ENCODE measurements around the gene PPP1R7.
"Not testable (repeated sequence)": the region's sequence is repeated elsewhere in the genome, so short reads cannot be mapped to it uniquely, and the experiment has no call there.

Gene PPP1R7, protein sequence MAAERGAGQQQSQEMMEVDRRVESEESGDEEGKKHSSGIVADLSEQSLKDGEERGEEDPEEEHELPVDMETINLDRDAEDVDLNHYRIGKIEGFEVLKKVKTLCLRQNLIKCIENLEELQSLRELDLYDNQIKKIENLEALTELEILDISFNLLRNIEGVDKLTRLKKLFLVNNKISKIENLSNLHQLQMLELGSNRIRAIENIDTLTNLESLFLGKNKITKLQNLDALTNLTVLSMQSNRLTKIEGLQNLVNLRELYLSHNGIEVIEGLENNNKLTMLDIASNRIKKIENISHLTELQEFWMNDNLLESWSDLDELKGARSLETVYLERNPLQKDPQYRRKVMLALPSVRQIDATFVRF

DNA sequence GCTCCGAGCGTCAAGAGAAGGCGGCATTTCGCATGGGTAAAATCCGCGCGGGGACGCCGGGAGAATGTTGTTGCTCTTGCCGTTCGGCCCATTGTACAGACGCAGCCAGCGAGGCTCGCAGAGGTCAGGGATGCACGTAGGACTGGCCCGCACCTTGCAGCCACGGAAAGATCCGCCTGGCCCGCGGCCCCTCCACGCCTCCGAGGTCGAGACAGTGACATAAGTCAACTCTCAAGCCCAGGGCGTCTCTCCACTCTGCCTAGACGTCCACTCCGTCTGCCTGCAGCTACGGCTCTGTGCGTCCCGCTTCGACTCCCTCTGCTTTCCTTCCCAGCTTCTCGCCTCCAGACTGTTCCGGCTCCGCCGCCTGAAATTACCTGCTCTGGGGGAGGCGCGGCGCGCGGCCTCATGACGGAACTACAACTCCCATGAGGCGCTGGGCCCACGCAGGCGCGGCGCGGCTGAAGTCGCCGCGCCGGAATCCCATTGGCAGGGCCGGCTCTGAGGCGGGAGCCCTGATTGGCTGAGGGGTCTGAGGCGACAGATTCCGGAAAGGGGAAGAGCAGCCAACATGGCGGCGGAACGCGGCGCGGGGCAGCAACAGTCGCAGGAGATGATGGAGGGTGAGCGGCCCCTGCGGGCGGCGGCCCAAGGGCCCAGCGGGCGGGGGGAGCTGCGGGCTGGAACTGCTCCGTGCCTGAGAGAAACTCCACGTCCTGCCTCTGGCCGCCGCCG lies at the start of gene PPP1R7:
PPP1R7 (plus strand) TSS at position 543 of the 735 bp plus-strand sequence; CDS start at position 572, 29 bp downstream.
- peak; percentile 74 for TF ChIP-seq POLR2A (IDR thresholded peaks at IDR 0.05; ENCODE audit: low read depth, low read length)
- FAIRE-seq (no peak), DNase-seq (ENCODE audit: insufficient read length, low spot score) (peak; percentile 99)

DNA sequence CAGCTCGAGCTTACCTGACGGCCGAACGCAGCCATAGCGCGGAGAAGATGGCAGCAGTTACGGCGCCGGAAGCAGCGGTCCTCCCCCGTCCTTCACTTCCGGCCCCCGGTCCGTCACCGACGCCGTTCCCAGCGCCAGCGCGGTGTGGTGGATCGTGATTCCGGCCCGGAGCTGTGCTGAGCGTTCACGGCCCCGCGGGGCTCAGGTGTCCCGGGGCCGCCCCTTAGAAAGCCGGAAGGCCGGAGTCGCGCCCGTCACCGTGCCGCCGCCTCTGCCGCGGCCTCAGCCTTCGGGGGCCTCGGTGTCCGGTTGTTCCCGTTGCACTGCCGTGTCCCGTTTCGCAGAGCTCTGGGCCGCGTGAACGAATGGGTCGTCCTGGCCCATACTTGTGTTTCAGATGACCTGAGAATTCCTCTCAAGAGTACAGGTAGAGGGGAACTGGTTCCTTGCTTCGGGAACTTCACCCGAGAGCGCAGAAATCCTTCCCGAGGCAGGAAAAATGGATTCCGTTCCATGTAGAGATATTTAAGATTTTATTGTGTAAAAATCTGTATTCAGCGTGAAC lies 47.9 kb upstream of the PPP1R7 start, which contains the start of gene MTERF4:
MTERF4 (minus strand) TSS at position 49 of the 565 bp plus-strand sequence; CDS start at position 35, 14 bp downstream.
- peak; percentile 85 for DNase-seq (ENCODE audit: insufficient read length, low spot score)
- no peak for FAIRE-seq
- TF ChIP-seq POLR2A (IDR thresholded peaks at IDR 0.05; ENCODE audit: low read depth, low read length): peak; percentile 75

DNA sequence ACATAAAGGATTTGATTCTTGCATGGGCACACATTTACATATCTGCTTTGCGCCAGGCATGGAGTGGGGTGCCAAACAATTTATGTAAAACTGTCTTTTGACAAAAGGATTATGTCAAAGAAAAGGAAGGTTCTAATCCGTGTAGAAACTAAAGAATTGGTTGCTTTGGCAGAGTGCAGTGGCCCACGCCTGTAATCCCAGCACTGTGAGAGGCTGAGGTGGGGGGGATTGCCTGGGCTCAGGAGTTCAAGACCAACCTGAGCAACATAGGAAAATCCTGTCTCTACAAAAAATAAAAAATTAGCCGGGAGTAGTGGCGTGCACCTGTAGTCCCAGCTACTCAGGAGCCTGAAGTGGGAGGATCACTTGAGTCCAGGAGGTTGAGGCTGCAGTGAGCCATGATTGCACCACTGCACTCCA lies 47.1 kb upstream of the PPP1R7 start:
- no peak for DNase-seq (ENCODE audit: insufficient read length, low spot score)
- FAIRE-seq: no peak
- TF ChIP-seq POLR2A (IDR thresholded peaks at IDR 0.05; ENCODE audit: low read depth, low read length): no peak

DNA sequence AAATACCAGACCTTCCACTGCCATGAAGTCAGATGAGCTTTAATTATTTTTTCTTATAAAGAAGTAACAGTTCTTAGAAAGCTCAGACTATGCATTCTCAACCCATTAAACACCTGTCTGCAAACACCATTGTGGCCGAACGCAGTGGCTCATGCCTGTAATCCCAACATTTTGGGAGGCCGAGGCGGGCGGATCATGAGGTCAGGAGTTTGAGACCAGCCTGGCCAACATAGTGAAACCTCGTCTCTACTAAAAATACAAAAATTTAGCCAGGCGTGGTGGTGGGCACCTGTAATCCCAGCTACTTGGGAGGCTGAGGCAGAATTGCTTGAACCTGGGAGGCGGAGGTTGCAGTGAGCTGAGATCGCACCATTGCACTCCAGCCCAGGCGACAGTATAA lies 45.7 kb upstream of the PPP1R7 start:
- not testable (repeated sequence) for DNase-seq (ENCODE audit: insufficient read length, low spot score); FAIRE-seq

DNA sequence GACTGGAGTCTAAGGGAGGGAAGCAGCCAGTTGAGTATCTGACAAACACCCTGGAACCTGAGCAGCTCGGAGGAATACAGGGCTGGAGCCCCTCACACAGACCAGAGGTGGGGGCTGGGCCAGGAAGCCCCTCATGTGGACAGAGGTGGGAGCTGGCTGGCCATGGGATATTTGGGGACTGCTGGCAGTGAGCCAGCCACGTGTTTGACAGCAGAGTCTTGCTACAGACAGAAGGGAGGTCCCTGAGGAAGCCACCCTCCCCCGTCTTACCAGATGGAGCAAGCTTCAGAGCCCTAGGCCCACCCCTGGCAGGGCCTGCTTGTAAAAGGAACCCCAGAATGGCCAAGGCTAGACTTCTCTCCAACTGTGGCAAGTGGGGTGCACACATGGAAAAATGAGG lies 44.6 kb upstream of the PPP1R7 start:
- no peak for TF ChIP-seq POLR2A (IDR thresholded peaks at IDR 0.05; ENCODE audit: low read depth, low read length)
- no peak for FAIRE-seq
- DNase-seq (ENCODE audit: insufficient read length, low spot score): no peak

DNA sequence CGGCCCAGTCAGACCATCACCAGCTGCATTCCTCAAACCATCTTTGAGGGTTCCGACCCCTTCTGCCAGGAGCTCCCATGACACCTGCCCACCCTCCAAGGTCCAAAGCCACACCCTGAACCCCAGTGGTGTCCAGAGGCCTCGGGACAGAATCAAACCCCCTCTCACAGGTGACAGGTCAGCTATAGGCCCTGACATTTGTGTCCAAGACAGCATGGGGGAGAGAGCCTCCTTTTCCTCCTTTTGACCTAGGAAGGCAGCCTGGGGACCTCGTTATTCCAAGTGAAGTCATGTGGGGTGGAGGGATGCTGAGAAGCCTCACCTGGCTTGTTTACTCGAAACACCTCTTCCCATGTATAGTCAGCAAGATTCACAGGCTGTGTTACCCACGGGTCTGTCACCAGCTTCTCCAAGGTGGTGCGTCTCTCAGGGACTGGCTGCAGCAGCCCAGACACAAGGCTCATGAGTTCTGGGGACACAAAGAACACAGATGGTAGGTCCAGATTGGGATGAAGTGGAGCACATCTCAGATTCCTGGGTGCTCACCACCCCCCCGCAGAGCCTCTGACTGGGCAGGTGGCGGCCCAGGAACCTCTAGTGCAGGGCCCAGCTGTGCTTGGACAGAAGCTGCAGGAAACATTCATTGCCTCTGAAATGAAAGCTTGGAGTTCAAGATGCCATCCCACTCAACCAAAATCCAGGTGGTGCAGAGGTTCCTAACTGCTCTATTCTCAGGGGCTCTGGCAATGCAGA lies 43.1 kb upstream of the PPP1R7 start:
- no peak for TF ChIP-seq POLR2A (IDR thresholded peaks at IDR 0.05; ENCODE audit: low read depth, low read length)
- no peak for DNase-seq (ENCODE audit: insufficient read length, low spot score)
- no peak for FAIRE-seq

DNA sequence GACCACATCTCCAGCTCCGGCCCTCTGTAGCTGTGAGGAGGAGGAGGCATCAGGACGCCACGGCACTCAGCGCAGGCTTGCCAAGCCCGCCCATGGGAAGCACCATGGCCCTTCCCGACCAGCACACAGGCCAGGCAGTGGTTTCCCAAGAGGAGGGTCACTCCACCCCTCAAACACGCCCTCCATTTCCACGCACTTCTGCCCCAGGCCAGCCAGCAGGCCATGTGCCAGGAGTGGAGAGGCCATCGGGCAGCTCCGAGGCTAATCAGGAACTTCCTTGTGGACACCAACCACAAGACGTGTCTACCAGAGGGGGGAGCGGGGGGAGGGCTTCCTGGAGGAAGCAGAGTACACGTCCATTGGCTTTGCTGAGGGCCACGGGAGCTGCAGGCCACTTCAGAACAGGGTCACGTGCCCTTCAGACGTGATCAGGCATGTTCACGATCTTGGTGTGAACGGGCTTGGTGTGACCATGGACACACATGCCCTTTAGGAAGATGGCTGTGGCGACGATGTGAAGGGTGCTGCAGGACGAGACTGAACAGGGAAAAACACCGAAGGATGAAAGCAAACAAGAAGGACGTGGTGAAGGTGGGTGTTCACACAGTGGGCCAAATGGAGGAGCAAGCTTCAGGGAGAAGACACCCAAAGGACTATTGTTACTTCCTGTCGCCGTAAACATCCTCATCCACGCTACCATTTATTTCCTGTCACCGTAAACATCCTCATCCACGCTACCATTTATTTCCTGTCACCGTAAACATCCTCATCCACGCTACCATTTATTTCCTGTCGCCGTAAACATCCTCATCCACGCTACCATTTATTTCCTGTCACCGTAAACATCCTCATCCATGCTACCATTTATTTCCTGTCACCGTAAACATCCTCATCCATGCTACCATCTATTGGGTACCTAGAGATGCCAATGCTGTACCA lies 41.7 kb upstream of the PPP1R7 start:
- no peak for DNase-seq (ENCODE audit: insufficient read length, low spot score)
- TF ChIP-seq POLR2A (IDR thresholded peaks at IDR 0.05; ENCODE audit: low read depth, low read length): no peak
- FAIRE-seq: no peak

DNA sequence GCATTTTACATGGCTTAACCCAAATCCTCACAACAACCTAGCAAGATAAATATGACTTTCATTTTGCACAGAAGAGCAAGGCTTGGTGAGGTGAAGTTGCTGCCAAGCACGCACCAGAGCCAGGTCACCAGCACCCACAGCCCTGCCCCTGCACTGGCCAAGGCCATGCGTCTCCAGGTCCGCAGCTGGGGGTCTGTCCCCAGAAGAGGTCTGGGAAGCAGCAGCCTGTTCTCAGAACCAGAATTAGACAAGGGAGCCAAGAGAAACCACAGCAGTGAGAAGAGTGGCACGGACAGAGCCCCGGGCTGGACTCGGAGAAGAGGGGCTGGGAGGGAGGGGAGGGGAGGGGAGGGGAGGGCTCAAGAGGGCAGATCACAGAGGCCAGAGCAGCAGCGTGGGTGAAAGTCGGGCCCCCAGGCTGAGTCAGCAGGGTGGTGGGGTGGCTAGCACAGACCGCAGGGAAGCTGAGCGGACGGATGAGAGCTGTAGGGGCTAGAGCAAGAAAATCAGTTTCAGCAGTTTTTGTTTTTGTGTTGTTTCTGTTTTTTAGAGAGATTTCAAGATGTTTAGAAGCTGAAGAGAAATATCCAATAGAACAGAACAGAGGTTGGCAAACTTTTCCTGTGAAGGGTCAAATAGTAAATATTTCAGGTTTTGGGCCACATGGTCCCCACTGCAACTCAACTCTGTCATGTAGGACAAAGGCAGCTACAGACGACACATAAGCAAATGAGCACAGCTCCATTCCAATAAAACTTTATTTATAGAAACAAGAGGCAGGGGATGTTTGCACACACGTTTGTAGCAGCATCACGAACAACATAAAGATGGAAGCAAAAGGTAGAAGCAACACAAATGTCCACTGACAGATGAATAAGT lies 40.8 kb upstream of the PPP1R7 start:
- TF ChIP-seq POLR2A (IDR thresholded peaks at IDR 0.05; ENCODE audit: low read depth, low read length): no peak
- DNase-seq (ENCODE audit: insufficient read length, low spot score): no peak
- FAIRE-seq: no peak

DNA sequence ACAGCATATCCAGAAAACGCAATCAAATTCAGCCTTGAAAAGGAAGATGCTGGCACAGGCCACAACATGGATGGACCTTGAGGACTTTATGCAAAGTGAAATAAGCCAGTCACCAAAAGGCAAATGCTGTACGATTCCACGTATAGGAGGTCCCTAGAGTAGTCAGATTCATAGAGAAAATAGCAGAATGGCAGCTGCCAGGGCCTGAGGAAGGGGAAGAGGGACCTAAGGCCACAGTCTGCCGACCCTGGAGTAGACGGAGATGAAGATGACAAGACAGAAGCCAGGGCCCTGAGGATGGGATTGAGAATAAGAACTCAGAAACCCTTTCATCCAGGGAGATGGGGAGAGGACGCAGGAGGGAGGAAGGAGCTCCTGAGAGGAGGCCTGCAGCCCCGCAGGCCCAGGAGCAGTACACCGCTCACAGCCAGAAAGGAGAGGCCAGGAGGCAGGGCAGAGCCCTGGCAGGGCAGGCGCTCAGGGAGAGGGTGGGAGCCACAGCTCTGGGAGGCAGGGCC lies 40.1 kb upstream of the PPP1R7 start:
- no peak for FAIRE-seq
- no peak for DNase-seq (ENCODE audit: insufficient read length, low spot score)
- TF ChIP-seq POLR2A (IDR thresholded peaks at IDR 0.05; ENCODE audit: low read depth, low read length): no peak

DNA sequence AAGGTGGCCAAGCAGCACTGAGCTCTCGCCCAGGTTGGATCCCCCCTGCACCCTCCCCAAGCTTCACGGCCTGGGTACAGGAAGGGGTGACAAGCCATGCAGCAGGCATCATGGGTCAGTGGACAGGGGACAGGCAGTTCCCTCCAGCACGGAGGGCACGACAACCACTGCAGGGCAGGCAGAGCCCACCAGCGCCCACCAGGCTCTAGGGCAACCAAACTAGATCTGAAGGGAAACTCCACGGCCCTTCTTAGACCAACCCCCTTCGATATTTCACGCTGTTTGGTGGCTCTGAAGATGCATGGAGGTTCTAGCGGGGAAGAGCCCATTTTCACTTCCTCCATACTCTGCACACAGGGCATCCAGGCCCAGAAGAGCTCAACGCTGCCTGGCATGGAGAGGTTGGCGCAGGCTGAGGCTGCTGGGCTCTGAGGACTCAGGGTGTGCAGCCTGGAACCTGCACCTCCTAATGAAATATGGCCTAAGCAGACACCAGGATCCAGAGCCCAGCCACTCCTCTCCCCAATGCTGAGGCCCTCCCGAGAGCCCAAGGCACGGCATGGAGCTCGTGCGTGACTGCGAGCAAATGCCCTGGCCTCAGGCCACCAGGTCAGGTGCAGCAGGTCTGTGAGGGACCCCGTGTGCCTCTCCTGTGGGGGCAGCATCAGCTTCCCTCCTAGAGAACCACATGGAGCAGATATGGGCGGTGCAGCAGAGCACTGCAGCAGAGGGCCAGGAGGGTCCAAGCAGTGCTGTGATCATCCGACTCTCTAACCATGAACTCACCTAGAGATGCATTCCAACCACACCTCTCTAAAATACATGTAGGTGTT lies 39.4 kb upstream of the PPP1R7 start:
- FAIRE-seq: no peak
- no peak for DNase-seq (ENCODE audit: insufficient read length, low spot score)
- no peak for TF ChIP-seq POLR2A (IDR thresholded peaks at IDR 0.05; ENCODE audit: low read depth, low read length)

DNA sequence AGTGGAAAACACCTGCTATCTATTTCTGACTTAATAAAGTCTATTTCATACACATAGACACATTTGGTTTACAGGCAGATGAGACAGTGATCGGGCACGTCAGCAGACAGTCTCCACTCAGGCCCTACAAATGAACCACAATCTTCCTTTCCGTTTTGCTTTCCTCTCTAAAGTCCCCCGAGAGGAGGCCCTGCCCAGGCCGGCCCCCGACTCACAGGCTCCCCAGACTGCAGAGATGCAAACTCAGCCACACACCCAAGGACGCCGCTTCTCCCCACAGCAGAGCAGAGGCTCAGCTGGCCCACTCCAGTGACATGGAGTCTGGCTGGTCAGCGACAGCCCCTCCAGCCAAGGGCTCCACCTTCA lies 38.8 kb upstream of the PPP1R7 start:
- no peak for DNase-seq (ENCODE audit: insufficient read length, low spot score)
- no peak for FAIRE-seq
- TF ChIP-seq POLR2A (IDR thresholded peaks at IDR 0.05; ENCODE audit: low read depth, low read length): no peak
